Right lobe of liver (tissue), 4 donors: Measurements from ENCODE around the gene TDRKH.

Experiments
- CTCF ChIP-seq, 4 donors: fragments of 200-600 bp in 3 of 4; fragments of 450-650 bp in 1 of 4; IDR thresholded peaks; one replicate each; pipeline versions ENCODE4 v1.5.1 to v1.8.0; 2016 to 2022; ENCODE audit warnings: antibody characterized with exemption in 4 of 4, mild to moderate bottlenecking in 2 of 4
- POLR2A ChIP-seq: fragments of 450-650 bp; IDR thresholded peaks from one replicate; pipeline ENCODE4 v1.6.1; 2017; ENCODE audit warnings: antibody characterized with exemption, mild to moderate bottlenecking
- donor health status: DM: no; HTN: no; CAD: no.
- donor health status: DM: no; HTN: no; CAD: no.
- donor health status: DM: no; HTN: yes; CAD: no.

- no peak for TF ChIP-seq CTCF (IDR thresholded peaks at IDR 0.05)
- no peak for TF ChIP-seq POLR2A
Measured at GRCh38 chr1:151809290-151809984, 19.1 kb upstream of the TDRKH start.
